GM13977 (cell line): ENCODE measurements around the gene RNF207.

ENCODE experiments used
- DNase-seq: peaks from one replicate; pipeline ENCODE4 v3.0.0; 2012; ENCODE audit warnings: low spot score
- in situ Hi-C: fragments of 300-500 bp; cut with MboI; formaldehyde crosslinking; loops from one replicate; pipeline ENCODE4 v1.12.0; 2022; ENCODE audit warnings: low sequenced_read_pairs, low pct_unique_long_range_greater_than_20kb, mixed read lengths, inconsistent platforms; ENCODE audit not compliant: unreplicated experiment
- TF ChIP-seq, protein P1 (sequence below): IDR thresholded peaks from 2 replicates; pipeline ENCODE4 v1.5.1; 2012; ENCODE audit warnings: mild to moderate bottlenecking, control low read depth; ENCODE audit not compliant: insufficient read depth; ENCODE audit errors: extremely low read depth, missing control alignments

Gene RNF207

DNA sequence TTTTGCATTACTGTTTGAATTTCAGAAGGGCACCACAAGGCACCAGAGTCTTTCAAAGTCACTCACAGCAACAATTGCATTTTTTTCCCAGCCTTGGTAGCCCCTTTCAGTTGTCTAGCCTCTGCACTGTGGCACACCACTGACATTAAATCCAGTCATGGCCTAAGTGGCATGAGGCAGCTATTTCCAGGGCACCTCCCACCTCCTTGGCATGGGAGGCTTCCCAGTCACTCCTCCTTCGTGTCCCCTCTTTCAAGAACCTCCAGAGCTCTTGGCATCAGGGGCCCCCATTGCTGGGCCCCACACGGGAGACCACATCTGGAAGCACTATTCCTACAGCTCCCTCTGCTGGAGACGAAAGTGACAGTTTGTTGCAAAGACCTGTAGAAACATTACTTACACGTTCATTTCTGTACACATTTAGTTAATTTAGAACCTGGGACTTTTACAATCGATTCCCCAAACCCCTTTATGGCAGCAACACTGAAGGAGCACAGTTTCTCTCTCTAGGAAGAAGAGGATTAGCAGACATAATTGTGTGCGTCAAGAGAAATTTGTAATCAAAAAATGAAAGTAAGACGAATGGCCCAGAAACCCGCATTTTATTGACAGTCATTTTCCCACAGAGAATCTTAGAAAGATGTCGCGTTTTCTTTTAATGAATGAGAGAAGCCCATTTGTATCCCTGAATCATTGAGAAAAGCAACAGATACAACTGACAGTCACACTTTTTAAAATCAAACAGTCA is 20.1 kb upstream of the RNF207 start:
- in situ Hi-C loops: no loop called here
- no peak for DNase-seq
- TF ChIP-seq, protein P1, sequence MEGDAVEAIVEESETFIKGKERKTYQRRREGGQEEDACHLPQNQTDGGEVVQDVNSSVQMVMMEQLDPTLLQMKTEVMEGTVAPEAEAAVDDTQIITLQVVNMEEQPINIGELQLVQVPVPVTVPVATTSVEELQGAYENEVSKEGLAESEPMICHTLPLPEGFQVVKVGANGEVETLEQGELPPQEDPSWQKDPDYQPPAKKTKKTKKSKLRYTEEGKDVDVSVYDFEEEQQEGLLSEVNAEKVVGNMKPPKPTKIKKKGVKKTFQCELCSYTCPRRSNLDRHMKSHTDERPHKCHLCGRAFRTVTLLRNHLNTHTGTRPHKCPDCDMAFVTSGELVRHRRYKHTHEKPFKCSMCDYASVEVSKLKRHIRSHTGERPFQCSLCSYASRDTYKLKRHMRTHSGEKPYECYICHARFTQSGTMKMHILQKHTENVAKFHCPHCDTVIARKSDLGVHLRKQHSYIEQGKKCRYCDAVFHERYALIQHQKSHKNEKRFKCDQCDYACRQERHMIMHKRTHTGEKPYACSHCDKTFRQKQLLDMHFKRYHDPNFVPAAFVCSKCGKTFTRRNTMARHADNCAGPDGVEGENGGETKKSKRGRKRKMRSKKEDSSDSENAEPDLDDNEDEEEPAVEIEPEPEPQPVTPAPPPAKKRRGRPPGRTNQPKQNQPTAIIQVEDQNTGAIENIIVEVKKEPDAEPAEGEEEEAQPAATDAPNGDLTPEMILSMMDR: peak; percentile 53

GRCh38 chr1:6188466-6188865 is 17.5 kb upstream of the RNF207 start:
- DNase-seq: no peak
- TF ChIP-seq, protein P1: no peak
- in situ Hi-C loops: no loop called here

- TF ChIP-seq, protein P1: no peak
- in situ Hi-C loops: no loop called here
- no peak for DNase-seq
Observed at GRCh38 chr1:6191968-6192367, 14.0 kb upstream of the RNF207 start.

- in situ Hi-C loops: no loop called here
- TF ChIP-seq, protein P1: no peak
- DNase-seq: no peak
Observed at GRCh38 chr1:6197746-6198427, 8.0 kb upstream of the RNF207 start.

GRCh38 chr1:6198646-6199297 is 7.1 kb upstream of the RNF207 start:
- TF ChIP-seq, protein P1: no peak
- in situ Hi-C loops: no loop called here
- DNase-seq: no peak

GRCh38 chr1:6199298-6200187 is 6.4 kb upstream of the RNF207 start, which contains the start of gene RPL22:
TSS of gene RPL22 (minus strand) at chr1:6199595. CDS start at chr1:6199573, 22 bp downstream.
- DNase-seq: peak; percentile 93
- in situ Hi-C loops: no loop called here
- TF ChIP-seq, protein P1: no peak
